T1000 (cell line): ENCODE results near the gene LRRC8E.

ENCODE experiments used
- DNase-seq: peaks from one replicate; lab custom pipeline; 2025; ENCODE audit warnings: mixed read lengths; lab: John Stamatoyannopoulos, UW

LRRC8E gene

GRCh38 chr19:7888145-7888825, at the start of gene LRRC8E:
Gene LRRC8E (plus strand): TSS chr19:7888510. CDS start chr19:7895604, 7,094 bp downstream.
- peak; percentile 60 for DNase-seq

- DNase-seq, result no peak
Measured at GRCh38 chr19:7839476-7839875, 48.8 kb upstream of the LRRC8E start.

GRCh38 chr19:7840629-7841028, 47.7 kb upstream of the LRRC8E start:
- no peak for DNase-seq

GRCh38 chr19:7841751-7842660, 46.3 kb upstream of the LRRC8E start:
- DNase-seq, result no peak

- DNase-seq, result no peak
Measured at GRCh38 chr19:7842661-7843294, 45.5 kb upstream of the LRRC8E start.

GRCh38 chr19:7843521-7843920, 44.8 kb upstream of the LRRC8E start:
- DNase-seq, result no peak

GRCh38 chr19:7844405-7844804, 43.9 kb upstream of the LRRC8E start:
- no peak for DNase-seq

- DNase-seq, result no peak
Measured at GRCh38 chr19:7844951-7845350, 43.4 kb upstream of the LRRC8E start.

- no peak for DNase-seq
Measured at GRCh38 chr19:7845390-7846154, 42.7 kb upstream of the LRRC8E start.

GRCh38 chr19:7846155-7846646, 42.1 kb upstream of the LRRC8E start:
- DNase-seq, result no peak

GRCh38 chr19:7847664-7848063, 40.6 kb upstream of the LRRC8E start:
- no peak for DNase-seq

GRCh38 chr19:7848779-7849457, 39.4 kb upstream of the LRRC8E start:
- no peak for DNase-seq

GRCh38 chr19:7849631-7849999, 38.7 kb upstream of the LRRC8E start:
- DNase-seq, result no peak

GRCh38 chr19:7850000-7850813, 38.1 kb upstream of the LRRC8E start:
- no peak for DNase-seq

- no peak for DNase-seq
Measured at GRCh38 chr19:7850945-7851622, 37.2 kb upstream of the LRRC8E start.

GRCh38 chr19:7851623-7852500, 36.4 kb upstream of the LRRC8E start:
- no peak for DNase-seq

GRCh38 chr19:7852851-7853769, 35.2 kb upstream of the LRRC8E start:
- DNase-seq, result peak; percentile 17

- no peak for DNase-seq
Measured at GRCh38 chr19:7853770-7854128, 34.6 kb upstream of the LRRC8E start.
